ENCODE measurements around the gene ETFBKMT.

The ETFBKMT gene

DNA sequence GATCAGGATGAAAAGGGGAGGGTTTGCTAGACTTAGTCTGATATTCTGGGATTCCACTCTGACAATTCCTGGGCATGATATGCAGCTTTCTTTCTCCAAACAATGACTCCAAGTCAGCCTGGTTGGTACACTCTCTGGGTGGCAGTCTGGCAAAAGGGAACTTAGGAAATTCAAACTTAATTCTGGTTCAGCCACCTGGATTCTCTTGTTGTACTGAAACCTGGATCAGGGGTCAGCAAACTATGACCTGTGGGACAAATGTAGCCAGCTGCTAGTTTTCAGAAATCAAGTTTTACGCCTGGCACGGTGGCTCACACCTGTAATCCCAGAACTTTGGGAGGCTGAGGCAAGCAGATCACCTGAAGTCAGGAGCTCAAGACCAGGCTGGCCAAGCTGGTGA, 63.1 kb downstream of the ETFBKMT start:
- DNase-seq (ENCODE audit: low read depth) = no peak

All from activated T-cell treated with anti-CD3 and anti-CD28 coated beads for 24 hours (primary cell).